Thyroid gland (tissue), 4 donors: ENCODE measurements around the gene PTPRN2.

Source experiments
- POLR2A ChIP-seq, 2 donors: fragments of 450-650 bp; IDR thresholded peaks; one replicate each; pipeline ENCODE4 v1.6.1; 2017; ENCODE audit warnings: antibody characterized with exemption in 2 of 2, mild to moderate bottlenecking in 2 of 2, moderate library complexity in 1 of 2
- TF ChIP-seq, protein P1 (sequence below), 6 experiments: fragments of 200-600 bp in 3 of 6; fragments of 450-650 bp in 3 of 6; sonication (generic) in 3 of 6; IDR thresholded peaks; one replicate each; pipeline ENCODE4 v1.5.1; 2016 to 2019; ENCODE audit warnings: antibody characterized with exemption in 6 of 6, mild to moderate bottlenecking in 2 of 6, inconsistent platforms in 1 of 6, moderate library complexity in 1 of 6

DNA sequence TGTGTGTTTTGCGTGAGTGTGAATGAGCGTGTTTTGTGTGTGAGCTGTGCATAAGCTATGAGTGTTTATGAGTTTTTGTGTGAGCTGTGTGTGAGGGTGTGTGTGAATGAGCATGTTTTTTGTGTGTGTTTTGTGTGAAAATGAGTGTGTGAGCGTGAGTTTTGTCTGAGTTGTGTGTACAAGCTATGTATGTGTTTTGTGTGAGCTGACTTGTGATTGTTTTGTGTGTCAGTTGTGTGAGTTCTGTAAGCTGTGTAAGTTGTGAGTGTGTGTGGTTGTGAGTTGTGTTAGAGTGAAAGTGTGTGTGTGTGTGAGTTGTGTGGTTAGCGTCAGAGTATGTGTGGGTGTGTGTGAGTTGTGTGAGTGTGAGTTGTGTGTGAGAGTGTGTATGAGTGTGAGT is 343.2 kb downstream of the PTPRN2 start:
- TF ChIP-seq POLR2A (IDR thresholded peaks at IDR 0.05): no peak
- TF ChIP-seq, protein P1, sequence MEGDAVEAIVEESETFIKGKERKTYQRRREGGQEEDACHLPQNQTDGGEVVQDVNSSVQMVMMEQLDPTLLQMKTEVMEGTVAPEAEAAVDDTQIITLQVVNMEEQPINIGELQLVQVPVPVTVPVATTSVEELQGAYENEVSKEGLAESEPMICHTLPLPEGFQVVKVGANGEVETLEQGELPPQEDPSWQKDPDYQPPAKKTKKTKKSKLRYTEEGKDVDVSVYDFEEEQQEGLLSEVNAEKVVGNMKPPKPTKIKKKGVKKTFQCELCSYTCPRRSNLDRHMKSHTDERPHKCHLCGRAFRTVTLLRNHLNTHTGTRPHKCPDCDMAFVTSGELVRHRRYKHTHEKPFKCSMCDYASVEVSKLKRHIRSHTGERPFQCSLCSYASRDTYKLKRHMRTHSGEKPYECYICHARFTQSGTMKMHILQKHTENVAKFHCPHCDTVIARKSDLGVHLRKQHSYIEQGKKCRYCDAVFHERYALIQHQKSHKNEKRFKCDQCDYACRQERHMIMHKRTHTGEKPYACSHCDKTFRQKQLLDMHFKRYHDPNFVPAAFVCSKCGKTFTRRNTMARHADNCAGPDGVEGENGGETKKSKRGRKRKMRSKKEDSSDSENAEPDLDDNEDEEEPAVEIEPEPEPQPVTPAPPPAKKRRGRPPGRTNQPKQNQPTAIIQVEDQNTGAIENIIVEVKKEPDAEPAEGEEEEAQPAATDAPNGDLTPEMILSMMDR (IDR thresholded peaks at IDR 0.05): no peak
